Measurements from ENCODE around the gene GPR31. TPM values are rescaled to one million over a fixed set of nuclear protein-coding genes. Genes with fewer than 3 reads are reported as not detected.

GPR31 gene
- polyA plus RNA-seq, 2 of the 4 experiments (the other 2 are of a cell fraction) = not detected

GRCh38 chr6:167113047-167113754, 44.6 kb downstream of the GPR31 start:
- FAIRE-seq (no peak), DNase-seq (ENCODE audit: low read depth in 1 of 2, low spot score in 1 of 2) (no peak), ATAC-seq (no peak)
- TF ChIP-seq CHD2 (IDR thresholded peaks at IDR 0.05; ENCODE audit: low read length, partially characterized antibody) (no peak), ZNF302 (CRISPR knock-in tag; IDR thresholded peaks at IDR 0.05) (no peak), KDM1A (IDR thresholded peaks at IDR 0.05; ENCODE audit: low read depth) (no peak), EHF (CRISPR knock-in tag; IDR thresholded peaks at IDR 0.05) (no peak), ZSCAN20 (CRISPR knock-in tag; IDR thresholded peaks at IDR 0.05) (no peak), RARB (CRISPR knock-in tag; IDR thresholded peaks at IDR 0.05) (no peak), MAFK (IDR thresholded peaks at IDR 0.05; ENCODE audit: partially characterized antibody) (no peak), ATOH8 (CRISPR knock-in tag; IDR thresholded peaks at IDR 0.05; ENCODE audit: low read depth) (no peak), TP53 (CRISPR knock-in tag; IDR thresholded peaks at IDR 0.05) (no peak), SMC3 (IDR thresholded peaks at IDR 0.05) (no peak)
- ChIA-PET CTCF (no interaction called here), POLR2A (no interaction called here)
- Histone ChIP-seq H3K4me1 (no peaks in the 10 kb centered on the region), H3K4me3 (no peak overlapping the region), H3K27ac (no peak overlapping the region), H3K4me2 (no peak overlapping the region), H3K9me3 (no peaks in the 10 kb centered on the region)
- 17% methylated on average over 6 of the region's 8 CpGs for WGBS (ENCODE audit: missing lambda C conversion rate)

DNA sequence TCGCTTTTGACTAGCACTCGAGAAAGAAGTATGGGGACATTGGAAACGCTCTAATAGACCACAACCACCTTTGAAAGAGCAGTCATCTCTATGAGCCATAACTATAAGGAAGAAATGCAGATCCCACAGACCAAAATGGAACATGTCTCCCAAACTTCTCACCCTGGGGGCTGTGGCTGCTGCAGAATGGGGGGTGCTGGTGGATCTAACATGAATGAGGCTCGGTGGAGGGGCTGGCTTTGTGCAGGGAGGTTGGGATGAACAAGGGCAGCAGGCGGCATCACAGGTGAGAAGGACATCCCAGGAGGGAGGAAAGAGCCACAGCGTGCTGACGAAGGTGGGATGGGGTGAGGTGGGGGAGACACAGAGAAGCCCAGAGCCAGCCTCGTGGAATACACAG, 45.4 kb downstream of the GPR31 start:
- no peak overlapping the region for H3K27ac ChIP-seq
- no peaks in the 10 kb centered on the region for H3K9me3 ChIP-seq
- DNase-seq (ENCODE audit: low read depth in 1 of 2, low spot score in 1 of 2) = no peak
- ChIA-PET CTCF (no interaction called here), POLR2A (no interaction called here)
- H3K4me3 ChIP-seq = no peak overlapping the region
- 34% methylated on average over 8 of the region's 8 CpGs for WGBS (ENCODE audit: missing lambda C conversion rate)
- no peak for ATAC-seq
- H3K4me1 ChIP-seq = no peaks in the 10 kb centered on the region
- no peak for FAIRE-seq
- TF ChIP-seq RARB (CRISPR knock-in tag; IDR thresholded peaks at IDR 0.05) (no peak), NR3C1 (IDR thresholded peaks at IDR 0.05) (no peak), ZSCAN20 (CRISPR knock-in tag; IDR thresholded peaks at IDR 0.05) (no peak), BHLHE40 (IDR thresholded peaks at IDR 0.05; ENCODE audit: low read depth, low read length) (no peak), HOXB5 (CRISPR knock-in tag; IDR thresholded peaks at IDR 0.05) (no peak), EP300 (IDR thresholded peaks at IDR 0.05) (no peak), PBX3 (IDR thresholded peaks at IDR 0.05) (no peak), CHD2 (IDR thresholded peaks at IDR 0.05; ENCODE audit: low read length, partially characterized antibody) (no peak), EHMT2 (IDR thresholded peaks at IDR 0.05; ENCODE audit: low read depth) (no peak), KDM1A (IDR thresholded peaks at IDR 0.05; ENCODE audit: low read depth) (no peak), RAD21 (conservative IDR thresholded peaks at IDR 0.05 in 1 of 2, IDR thresholded peaks at IDR 0.05 in 1 of 2) (no peak), FOSB (CRISPR knock-in tag; IDR thresholded peaks at IDR 0.05) (no peak), HEYL (CRISPR knock-in tag; IDR thresholded peaks at IDR 0.05) (no peak), ZFP36 (IDR thresholded peaks at IDR 0.05; ENCODE audit: borderline replicate concordance, partially characterized antibody) (no peak), TFCP2L1 (CRISPR knock-in tag; IDR thresholded peaks at IDR 0.05) (no peak), CHD4 (IDR thresholded peaks at IDR 0.05; ENCODE audit: borderline replicate concordance) (no peak)
- TF ChIP-seq, protein P1, sequence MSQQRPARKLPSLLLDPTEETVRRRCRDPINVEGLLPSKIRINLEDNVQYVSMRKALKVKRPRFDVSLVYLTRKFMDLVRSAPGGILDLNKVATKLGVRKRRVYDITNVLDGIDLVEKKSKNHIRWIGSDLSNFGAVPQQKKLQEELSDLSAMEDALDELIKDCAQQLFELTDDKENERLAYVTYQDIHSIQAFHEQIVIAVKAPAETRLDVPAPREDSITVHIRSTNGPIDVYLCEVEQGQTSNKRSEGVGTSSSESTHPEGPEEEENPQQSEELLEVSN (IDR thresholded peaks at IDR 0.05; ENCODE audit: borderline replicate concordance, low read depth) = no peak
- TF ChIP-seq, protein P2, sequence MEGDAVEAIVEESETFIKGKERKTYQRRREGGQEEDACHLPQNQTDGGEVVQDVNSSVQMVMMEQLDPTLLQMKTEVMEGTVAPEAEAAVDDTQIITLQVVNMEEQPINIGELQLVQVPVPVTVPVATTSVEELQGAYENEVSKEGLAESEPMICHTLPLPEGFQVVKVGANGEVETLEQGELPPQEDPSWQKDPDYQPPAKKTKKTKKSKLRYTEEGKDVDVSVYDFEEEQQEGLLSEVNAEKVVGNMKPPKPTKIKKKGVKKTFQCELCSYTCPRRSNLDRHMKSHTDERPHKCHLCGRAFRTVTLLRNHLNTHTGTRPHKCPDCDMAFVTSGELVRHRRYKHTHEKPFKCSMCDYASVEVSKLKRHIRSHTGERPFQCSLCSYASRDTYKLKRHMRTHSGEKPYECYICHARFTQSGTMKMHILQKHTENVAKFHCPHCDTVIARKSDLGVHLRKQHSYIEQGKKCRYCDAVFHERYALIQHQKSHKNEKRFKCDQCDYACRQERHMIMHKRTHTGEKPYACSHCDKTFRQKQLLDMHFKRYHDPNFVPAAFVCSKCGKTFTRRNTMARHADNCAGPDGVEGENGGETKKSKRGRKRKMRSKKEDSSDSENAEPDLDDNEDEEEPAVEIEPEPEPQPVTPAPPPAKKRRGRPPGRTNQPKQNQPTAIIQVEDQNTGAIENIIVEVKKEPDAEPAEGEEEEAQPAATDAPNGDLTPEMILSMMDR (IDR thresholded peaks at IDR 0.05) = no peak
- TF ChIP-seq, protein P3, sequence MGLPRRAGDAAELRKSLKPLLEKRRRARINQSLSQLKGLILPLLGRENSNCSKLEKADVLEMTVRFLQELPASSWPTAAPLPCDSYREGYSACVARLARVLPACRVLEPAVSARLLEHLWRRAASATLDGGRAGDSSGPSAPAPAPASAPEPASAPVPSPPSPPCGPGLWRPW (IDR thresholded peaks at IDR 0.05) = no peak
- TF ChIP-seq, protein P4, sequence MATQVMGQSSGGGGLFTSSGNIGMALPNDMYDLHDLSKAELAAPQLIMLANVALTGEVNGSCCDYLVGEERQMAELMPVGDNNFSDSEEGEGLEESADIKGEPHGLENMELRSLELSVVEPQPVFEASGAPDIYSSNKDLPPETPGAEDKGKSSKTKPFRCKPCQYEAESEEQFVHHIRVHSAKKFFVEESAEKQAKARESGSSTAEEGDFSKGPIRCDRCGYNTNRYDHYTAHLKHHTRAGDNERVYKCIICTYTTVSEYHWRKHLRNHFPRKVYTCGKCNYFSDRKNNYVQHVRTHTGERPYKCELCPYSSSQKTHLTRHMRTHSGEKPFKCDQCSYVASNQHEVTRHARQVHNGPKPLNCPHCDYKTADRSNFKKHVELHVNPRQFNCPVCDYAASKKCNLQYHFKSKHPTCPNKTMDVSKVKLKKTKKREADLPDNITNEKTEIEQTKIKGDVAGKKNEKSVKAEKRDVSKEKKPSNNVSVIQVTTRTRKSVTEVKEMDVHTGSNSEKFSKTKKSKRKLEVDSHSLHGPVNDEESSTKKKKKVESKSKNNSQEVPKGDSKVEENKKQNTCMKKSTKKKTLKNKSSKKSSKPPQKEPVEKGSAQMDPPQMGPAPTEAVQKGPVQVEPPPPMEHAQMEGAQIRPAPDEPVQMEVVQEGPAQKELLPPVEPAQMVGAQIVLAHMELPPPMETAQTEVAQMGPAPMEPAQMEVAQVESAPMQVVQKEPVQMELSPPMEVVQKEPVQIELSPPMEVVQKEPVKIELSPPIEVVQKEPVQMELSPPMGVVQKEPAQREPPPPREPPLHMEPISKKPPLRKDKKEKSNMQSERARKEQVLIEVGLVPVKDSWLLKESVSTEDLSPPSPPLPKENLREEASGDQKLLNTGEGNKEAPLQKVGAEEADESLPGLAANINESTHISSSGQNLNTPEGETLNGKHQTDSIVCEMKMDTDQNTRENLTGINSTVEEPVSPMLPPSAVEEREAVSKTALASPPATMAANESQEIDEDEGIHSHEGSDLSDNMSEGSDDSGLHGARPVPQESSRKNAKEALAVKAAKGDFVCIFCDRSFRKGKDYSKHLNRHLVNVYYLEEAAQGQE (IDR thresholded peaks at IDR 0.05) = no peak
- no peak overlapping the region for H3K4me2 ChIP-seq

Data from A549 (cell line).